Glomerular endothelial cell (primary cell): Measurements from ENCODE around the gene TPGS1. TPM values are rescaled to one million over a fixed set of nuclear protein-coding genes. Genes with fewer than 3 reads are reported as not detected.
"Not testable (repeated sequence)": the region's sequence is repeated elsewhere in the genome, so short reads cannot be mapped to it uniquely, and the experiment has no call there.

Source experiments
- DNase-seq: peaks from one replicate; pipeline ENCODE4 v3.0.0-alpha.2; 2011; ENCODE audit warnings: low read depth, low spot score; ENCODE audit errors: extremely low read depth
- total RNA-seq: library from RNA; depleted of rRNA; stranded (reverse); fragments of >200 nt; gene quantifications from 2 replicates; pipeline ENCODE4 v1.2.3, GENCODE V29; 2015

TPGS1 gene
- total RNA-seq, 1 donor from 2014 or later: 78.5 TPM

- no peak for DNase-seq
Measured at GRCh38 chr19:475360-475759, 31.9 kb upstream of the TPGS1 start.

DNA sequence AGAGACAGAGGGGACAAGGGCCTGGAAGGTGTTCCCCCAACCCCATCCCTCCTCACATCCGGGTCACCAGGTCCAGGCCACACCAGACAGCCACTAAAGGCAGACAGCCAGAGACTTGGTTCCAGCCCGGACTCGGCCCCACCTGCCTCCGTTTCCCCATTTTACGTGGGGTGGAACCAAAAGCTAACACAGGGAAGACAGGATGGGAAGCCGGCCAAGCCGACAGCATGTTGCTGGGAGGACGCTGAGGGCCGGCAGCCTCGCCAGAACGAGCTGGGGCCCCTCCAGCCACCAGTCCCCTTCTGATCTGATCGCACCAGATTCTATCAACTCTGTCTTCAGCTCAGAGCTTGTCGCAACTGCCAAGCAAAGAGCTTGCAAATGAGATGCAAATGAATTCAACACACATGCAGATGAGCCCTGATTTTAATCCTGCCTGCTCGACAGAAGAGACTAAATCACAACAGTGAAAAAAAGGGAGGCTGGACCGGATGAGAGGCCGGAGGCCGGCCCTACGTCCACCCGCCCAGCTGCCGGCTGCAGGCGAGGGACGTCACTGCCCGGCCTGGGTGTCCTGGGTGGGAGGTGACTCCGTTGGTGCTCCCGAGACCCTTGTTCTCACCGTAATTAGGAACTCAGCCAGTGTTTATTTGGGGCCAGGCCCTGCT is 28.9 kb upstream of the TPGS1 start:
- no peak for DNase-seq

DNA sequence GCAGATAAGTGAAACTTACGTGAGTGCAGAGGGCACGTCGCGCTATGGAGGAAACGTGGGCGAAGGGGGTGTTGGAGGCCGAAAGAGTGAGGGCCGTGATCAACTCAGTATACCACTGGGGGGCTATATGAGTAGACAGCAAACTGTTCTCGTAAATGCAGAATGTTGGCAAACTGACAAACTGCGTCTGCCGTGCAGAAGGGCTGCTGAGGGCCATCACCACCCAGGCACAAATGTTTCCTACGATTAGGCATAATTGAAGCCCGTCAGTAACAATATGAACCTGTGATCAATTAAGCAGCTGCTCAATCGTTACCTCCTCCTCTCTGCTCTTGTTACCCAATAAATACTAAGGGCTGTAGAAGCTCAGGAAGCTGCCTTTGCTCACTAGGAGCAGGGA is 28.3 kb upstream of the TPGS1 start:
- DNase-seq: no peak

- DNase-seq: no peak
Measured at GRCh38 chr19:480016-480855, 27.1 kb upstream of the TPGS1 start.

DNA sequence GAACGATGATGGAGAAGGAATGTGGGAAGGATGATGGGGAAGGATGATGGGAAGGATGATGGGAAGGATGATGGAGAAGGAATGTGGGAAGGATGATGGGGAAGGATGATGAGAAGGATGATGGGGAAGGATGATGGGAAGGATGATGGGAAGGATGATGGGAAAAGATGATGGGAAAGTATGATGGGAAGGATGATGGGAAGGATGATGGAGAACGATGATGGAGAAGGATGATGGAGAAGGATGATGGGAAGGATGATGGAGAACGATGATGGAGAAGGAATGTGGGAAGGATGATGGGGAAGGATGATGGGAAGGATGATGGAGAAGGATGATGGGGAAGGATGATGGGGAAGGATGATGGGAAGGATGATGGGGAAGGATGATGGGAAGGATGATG is 26.2 kb upstream of the TPGS1 start:
- DNase-seq: not testable (repeated sequence)

- DNase-seq: no peak
Measured at GRCh38 chr19:482186-483041, 24.9 kb upstream of the TPGS1 start.

DNA sequence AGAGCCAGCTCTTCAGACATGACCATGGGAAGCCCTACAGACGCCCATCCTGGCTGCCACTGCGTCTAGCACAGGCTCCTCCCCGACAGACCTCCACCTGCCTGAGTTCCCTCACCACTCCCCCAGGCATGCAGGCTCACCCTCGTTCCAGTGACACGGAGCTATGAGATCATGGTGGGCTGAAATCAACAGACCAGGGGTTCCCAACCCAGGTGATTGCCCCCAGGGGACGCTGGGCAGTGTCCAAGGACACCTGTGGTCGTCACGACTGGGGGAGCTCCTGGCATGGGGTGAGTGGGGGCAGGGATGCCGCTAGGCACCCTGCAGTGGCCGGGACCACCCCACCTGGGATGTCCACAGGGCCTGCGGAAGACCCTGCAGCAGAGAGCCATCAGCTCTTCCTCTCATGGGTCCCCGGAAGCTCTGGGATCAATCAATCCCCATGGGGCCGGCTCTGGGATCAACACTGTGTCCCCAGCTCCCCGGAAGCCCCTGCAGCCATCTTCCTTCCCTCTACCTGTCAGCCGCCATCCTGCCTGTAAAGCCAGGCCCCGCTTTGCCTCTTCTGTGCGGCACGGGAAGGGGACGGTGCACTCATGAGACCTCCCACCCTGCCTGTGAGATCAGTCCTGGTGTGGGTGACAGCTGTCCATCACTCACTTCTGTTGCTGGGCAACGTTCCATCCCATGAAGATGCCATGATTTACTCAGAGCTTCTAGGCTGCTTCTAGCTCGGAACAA is 23.8 kb upstream of the TPGS1 start:
- DNase-seq: no peak

GRCh38 chr19:484494-484893 is 22.8 kb upstream of the TPGS1 start:
- no peak for DNase-seq

GRCh38 chr19:485077-485476 is 22.2 kb upstream of the TPGS1 start:
- DNase-seq: no peak

DNA sequence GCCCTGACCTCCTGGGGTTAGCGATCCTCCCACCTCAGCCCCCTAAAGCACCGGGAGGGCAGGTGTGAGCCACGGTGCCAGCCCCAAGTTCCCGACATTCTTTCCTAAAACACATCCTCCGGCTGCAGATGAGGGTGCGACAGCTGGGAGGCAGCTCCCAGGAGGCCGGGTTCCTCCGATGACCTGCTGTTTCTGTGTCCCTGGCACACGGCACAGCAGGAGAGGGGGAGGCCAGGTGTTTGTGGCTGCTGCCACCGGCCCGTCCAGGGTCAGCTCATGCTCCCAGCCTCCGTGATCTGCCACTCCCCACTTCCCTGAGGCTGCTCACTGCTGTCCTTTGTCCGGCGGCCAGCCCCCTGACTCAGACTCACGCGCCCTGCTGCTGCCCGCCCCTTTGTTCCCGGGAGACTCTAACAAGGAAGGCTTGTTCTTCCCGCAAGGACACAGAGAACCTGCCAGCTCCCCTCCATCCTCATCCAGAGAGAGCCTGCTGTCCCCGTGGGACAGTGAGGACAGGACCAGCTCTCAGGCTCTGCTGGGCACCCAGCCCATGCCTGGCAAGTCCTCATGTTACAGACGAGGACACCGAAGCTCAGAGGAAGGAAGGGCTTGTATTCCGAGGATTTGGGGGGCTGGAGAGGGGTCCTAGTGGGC is 21.6 kb upstream of the TPGS1 start:
- DNase-seq: no peak

GRCh38 chr19:488505-489417 is 18.5 kb upstream of the TPGS1 start:
- DNase-seq: no peak

GRCh38 chr19:489418-490196 is 17.7 kb upstream of the TPGS1 start:
- DNase-seq: no peak

DNA sequence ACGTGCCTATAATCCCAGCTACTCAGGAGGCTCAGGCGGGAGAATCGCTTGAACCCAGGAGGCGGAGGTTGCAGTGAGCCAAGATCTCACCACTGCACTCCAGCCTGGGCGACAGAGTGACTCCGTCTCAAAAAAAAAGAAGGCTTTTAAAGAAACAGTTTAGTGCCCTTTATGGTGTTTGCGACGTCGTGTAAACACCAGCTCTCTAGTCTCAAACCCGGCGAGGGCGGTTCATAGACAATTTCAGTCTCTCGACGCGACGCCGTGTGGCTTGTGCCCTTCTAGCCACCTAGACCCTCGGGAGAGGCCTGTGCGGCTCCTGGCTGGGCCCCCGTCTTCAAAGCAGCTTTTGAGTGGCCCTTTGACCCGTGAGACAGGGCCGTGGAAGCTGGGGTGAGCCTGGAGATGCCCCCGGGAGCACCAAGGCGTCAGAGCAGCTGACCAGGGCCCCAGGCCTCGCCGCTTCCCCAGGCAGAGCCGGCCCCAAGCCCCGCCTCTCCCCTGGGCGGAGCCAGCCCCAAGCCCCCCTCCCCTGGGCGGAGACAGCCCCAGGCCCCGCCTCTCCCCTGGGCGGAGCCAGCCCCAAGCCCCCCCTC is 16.1 kb upstream of the TPGS1 start:
- DNase-seq: no peak

GRCh38 chr19:492091-492531 is 15.2 kb upstream of the TPGS1 start:
- no peak for DNase-seq

DNA sequence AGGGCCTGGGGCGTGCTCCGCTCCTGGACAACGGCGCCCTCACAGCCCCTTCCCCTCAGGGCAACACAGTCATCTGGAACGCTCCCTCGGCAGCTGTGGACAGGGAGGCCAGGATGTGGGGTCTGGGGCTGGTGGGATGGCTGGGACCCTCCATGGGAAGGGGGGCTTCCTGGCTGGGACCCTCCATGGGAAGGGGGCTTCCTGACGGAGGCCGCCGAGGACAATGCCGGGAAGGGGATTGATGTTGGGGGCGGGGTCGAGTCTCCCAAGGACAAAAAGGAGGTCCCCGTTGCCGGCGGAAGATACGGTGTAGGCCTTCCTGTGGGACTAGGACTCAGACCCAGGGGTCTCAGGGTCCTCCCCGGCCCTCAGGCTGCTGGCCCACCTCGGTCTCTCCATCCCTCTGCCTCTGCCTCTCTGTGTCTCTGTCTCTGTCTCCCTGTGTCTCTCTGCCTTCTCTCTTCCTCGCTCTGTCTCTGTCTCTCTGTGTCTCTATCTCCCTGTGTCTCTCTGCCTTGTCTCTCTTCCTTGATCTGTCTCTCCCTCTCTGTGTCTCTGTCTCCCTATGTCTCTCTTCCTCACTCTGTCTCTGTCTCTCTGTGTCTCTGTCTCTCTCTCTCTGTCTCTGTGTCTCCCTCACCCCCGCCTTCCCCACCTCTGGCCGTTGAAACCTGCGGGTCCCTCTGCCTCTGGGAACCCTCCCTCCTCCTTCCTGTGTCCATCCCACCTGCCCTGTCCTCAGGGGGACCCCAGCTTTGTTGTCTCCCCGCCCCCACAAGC is 13.7 kb upstream of the TPGS1 start:
- no peak for DNase-seq

DNA sequence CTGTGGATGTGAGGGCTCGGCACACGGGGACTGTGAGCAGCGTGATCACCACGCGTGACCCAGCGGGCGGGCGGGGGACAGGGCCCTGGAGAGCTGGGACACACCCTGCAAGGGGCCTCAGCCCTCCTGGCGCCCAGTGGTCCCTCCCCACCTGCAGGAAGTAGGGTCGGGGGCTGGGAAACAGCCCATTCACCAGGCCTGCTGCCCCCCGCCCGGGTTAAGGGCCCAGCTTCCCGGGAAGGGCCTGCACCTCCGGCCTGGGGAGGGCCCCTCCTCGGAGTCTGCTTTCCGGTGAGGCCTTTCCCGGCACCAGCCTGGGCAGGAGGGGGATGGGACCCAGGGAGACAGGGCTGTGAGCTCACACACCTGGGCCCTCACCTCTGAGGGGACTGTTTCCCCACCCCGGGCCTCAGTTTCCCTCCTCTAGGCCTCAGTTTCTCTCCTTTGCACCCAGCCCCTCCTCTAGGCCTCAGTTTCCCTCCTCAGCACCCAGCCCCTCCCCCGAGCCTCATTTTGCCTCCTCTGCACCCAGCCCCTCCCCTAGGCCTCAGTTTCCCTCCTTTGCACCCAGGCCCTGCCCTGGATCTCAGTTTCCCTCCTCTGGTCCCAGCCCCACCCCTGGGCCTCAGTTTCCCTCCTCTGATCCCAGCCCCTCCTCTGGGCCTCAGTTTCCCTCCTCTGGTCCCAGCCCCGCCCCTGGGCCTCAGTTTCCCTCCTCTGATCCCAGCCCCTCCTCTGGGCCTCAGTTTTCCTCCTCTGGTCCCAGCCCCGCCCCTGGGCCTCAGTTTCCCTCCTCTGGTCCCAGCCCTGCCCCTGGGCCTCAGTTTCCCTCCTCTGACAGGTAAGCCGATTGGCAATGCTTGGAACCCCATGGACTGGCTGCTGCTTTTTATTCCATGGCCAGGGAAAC is 12.9 kb upstream of the TPGS1 start:
- DNase-seq: no peak
